ENCODE results near the gene PARL.

The PARL gene

GRCh38 chr3:183823963-183824362 lies 60.7 kb downstream of the PARL start:
- TF ChIP-seq CTCF (IDR thresholded peaks at IDR 0.05; ENCODE audit: insufficient read depth, low read depth, low read length, missing control alignments): no peak
- DNase-seq (ENCODE audit: low read depth): no peak
- H3K4me3 ChIP-seq (ENCODE audit: low read depth, low read length): peak overlapping the region; percentile 56; the same call in 1 of the 2 replicates

DNA sequence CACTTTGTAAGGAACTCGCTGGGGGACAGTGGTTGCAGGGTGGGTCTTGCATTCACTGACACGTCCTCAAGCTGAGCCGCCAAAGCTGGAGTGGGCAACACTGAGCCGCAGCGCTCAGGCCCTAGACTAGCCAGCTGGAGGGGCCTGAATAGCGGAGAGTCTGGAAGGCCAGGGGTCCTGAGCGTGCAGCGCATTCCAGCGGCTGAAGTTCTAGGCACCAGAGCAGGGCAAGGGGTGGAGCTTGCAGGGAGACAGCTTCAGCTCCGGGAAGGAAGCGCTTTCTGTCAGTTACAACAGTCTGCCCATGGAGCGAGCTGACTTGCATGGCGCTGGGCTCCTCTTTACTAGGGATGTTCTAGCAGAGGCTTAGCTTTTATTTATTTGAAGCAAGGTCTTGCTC lies 62.0 kb downstream of the PARL start:
- TF ChIP-seq CTCF (IDR thresholded peaks at IDR 0.05; ENCODE audit: insufficient read depth, low read depth, low read length, missing control alignments): no peak
- no peak for DNase-seq (ENCODE audit: low read depth)
- no peak overlapping the region for H3K4me3 ChIP-seq (ENCODE audit: low read depth, low read length)

- no peak overlapping the region for H3K4me3 ChIP-seq (ENCODE audit: low read depth, low read length)
- TF ChIP-seq CTCF (IDR thresholded peaks at IDR 0.05; ENCODE audit: insufficient read depth, low read depth, low read length, missing control alignments): no peak
- no peak for DNase-seq (ENCODE audit: low read depth)
Measured at GRCh38 chr3:183819831-183820230, 64.8 kb downstream of the PARL start.

DNA sequence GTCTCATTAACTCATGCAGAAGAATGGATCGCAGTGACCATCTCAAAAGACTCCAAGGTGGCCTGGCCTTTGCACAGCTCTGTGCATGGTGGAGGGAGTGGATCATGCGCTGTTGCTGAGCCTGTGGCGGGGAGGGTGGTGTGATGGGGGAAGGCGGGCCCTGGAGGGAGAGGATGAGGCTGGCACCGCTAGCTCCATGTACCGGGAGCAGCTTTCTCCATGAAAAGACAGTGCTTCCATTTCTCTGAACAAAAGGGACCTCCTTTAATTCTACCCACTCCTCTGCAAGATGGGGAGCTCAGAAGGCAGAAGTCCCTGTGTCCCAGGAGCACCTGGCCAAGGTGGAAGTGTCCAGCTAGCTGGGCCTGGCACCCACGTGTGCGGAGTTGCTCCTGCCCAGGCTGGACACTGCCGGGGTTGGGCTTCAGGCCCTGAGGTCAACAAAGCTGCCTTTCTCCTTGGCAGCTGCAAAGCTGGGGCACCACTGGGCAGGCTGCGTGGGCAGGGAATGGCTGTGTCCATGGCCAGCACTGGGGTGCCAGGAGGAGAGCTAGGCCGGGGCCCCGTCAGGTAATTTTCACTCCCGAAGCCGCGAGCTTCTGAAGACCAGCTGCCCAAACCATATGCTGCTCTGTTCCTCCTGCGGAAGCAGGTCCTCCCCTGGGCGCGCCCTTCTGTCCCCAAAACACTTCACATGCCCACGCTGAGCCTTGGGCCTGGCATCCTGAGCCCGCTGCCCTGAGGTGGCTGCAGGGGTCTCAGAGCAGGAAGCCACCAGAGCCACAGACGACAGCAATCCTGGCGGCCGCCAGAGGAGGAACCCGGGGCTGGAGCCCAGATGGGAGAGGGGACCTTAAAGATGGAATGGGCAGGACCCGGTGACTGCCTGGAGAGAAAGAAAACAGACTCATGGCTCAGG lies 65.7 kb downstream of the PARL start:
- no peak overlapping the region for H3K4me3 ChIP-seq (ENCODE audit: low read depth, low read length)
- no peak for DNase-seq (ENCODE audit: low read depth)
- TF ChIP-seq CTCF (IDR thresholded peaks at IDR 0.05; ENCODE audit: insufficient read depth, low read depth, low read length, missing control alignments): no peak

DNA sequence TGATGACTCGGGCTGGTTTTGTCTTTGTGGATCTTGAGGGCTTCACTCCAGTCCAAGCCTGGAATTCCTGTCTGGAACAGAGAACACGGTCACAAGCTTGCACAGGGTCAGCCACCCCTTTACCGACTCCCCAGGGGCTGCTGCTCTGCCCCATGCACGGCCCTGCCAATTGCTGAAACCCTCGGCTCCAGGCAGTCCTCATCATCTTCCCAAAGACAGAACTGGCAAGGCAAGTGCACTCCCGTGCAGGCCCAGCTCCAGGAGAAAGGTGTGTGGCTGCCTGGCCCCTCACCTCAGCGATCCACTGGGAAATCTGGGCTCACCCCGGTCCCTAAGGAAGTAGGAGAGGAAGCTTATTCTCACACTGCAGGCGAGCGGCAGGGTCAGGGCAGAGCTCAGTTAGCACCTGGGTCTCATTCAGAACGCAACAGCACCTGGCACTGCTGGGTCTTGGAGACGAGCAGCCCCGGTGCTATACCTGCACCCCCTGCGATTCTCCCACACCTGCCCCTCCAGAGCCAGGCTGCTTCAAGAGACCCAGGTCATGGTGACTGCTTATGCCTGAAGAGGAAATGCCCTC lies 66.5 kb downstream of the PARL start:
- no peak for DNase-seq (ENCODE audit: low read depth)
- no peak for TF ChIP-seq CTCF (IDR thresholded peaks at IDR 0.05; ENCODE audit: insufficient read depth, low read depth, low read length, missing control alignments)
- H3K4me3 ChIP-seq (ENCODE audit: low read depth, low read length): no peak overlapping the region

- no peak for DNase-seq (ENCODE audit: low read depth)
- H3K4me3 ChIP-seq (ENCODE audit: low read depth, low read length): no peak overlapping the region
- no peak for TF ChIP-seq CTCF (IDR thresholded peaks at IDR 0.05; ENCODE audit: insufficient read depth, low read depth, low read length, missing control alignments)
Measured at GRCh38 chr3:183817639-183818038, 67.0 kb downstream of the PARL start.

Measured in GM12865 (cell line).